Endothelial cell of umbilical vein (primary cell): ENCODE measurements around the gene LARP1. TPM values are rescaled to one million over a fixed set of nuclear protein-coding genes. Genes with fewer than 3 reads are reported as not detected.

Source experiments
- BruUV-seq: library from RNA; stranded (reverse); fragments of 400-500 nt; replicated peaks from 2 replicates; lab custom pipeline; 2021; lab: Mats Ljungman, UMichigan
- CTCF ChIA-PET: fragments of 300-600, 350-600 bp; sonication (Branson Sonifier 250); formaldehyde crosslinking; loops from one replicate; lab custom pipeline; 2021; ENCODE audit warnings: antibody characterized with exemption, inconsistent platforms; lab: Charles Lee
- POLR2A ChIA-PET: fragments of 300-600, 350-600 bp; sonication (Branson Sonifier 250); formaldehyde crosslinking; loops from one replicate; lab custom pipeline; 2021; ENCODE audit warnings: antibody characterized with exemption, inconsistent platforms; lab: Charles Lee
- DNase-seq: peaks from one replicate; pipeline ENCODE4 v3.0.0-alpha.2; 2011; ENCODE audit warnings: low read depth, low spot score
- FAIRE-seq: peaks from 2 replicates; lab custom pipeline; 2011; peaks lifted over from hg19 to GRCh38; lab: Jason Lieb, UNC
- H2AFZ ChIP-seq: 2 replicates; pipeline ENCODE4 v1.6.0; 2012; ENCODE audit warnings: low read depth, low read length, control low read depth, inconsistent platforms
- H3K27ac ChIP-seq: 2 replicates; pipeline ENCODE4 v1.5.1; 2011; ENCODE audit warnings: low read depth, mild to moderate bottlenecking, control low read depth, low read length, moderate library complexity; ENCODE audit not compliant: insufficient read depth
- H3K27me3 ChIP-seq, 2 experiments: 2 replicates each; pipeline versions ENCODE4 v1.6.0 to v1.6.1; 2011; ENCODE audit warnings: low read length in 2 of 2, mixed read lengths in 1 of 2; ENCODE audit not compliant: control insufficient read depth in 2 of 2, insufficient read depth in 2 of 2
- H3K36me3 ChIP-seq, 2 experiments: 2 replicates in 1 of 2; 3 replicates in 1 of 2; pipeline ENCODE4 v1.5.1; 2011; ENCODE audit warnings: low read length in 2 of 2, mild to moderate bottlenecking in 1 of 2, moderate library complexity in 1 of 2; ENCODE audit not compliant: control insufficient read depth in 2 of 2, insufficient read depth in 2 of 2; ENCODE audit errors: extremely low read depth in 1 of 2
- H3K4me1 ChIP-seq: 3 replicates; pipeline ENCODE4 v1.5.1; 2011; ENCODE audit warnings: mild to moderate bottlenecking, low read length; ENCODE audit not compliant: control insufficient read depth, insufficient read depth; ENCODE audit errors: extremely low read depth
- H3K4me2 ChIP-seq: 2 replicates; pipeline ENCODE4 v1.6.1; 2011; ENCODE audit warnings: low read length, control low read depth, mixed read lengths; ENCODE audit not compliant: insufficient read depth
- H3K4me3 ChIP-seq, 3 experiments: fragments of 200-600 bp in 1 of 3; sonication (generic), shearing (Covaris generic) in 1 of 3; replicated peaks in 1 of 3; 2 replicates each; pipeline ENCODE4 v1.5.1; 2011 to 2016; ENCODE audit warnings: control low read depth in 3 of 3, low read length in 3 of 3, mild to moderate bottlenecking in 2 of 3, inconsistent platforms in 1 of 3, low read depth in 1 of 3, moderate library complexity in 1 of 3; ENCODE audit not compliant: insufficient read depth in 1 of 3
- H3K79me2 ChIP-seq: 2 replicates; pipeline ENCODE4 v1.6.0; 2012; ENCODE audit warnings: low read length, inconsistent platforms; ENCODE audit not compliant: control insufficient read depth, insufficient read depth
- H3K9ac ChIP-seq: replicated peaks from 2 replicates; pipeline ENCODE3; 2011; ENCODE audit warnings: low read length, control low read depth; ENCODE audit not compliant: insufficient read depth; ENCODE audit errors: extremely low read depth
- H3K9me1 ChIP-seq: replicated peaks from 3 replicates; pipeline ENCODE4 v1.6.0; 2011; ENCODE audit warnings: mild to moderate bottlenecking, low read length; ENCODE audit not compliant: control insufficient read depth, insufficient read depth; ENCODE audit errors: extremely low read depth
- H3K9me3 ChIP-seq: replicated peaks from 2 replicates; pipeline ENCODE4 v1.5.1; 2012; ENCODE audit warnings: low read length, inconsistent platforms; ENCODE audit not compliant: control insufficient read depth, insufficient read depth
- H4K20me1 ChIP-seq: replicated peaks from 2 replicates; pipeline ENCODE3; 2011; ENCODE audit warnings: mild to moderate bottlenecking, low read length; ENCODE audit not compliant: control insufficient read depth, insufficient read depth; ENCODE audit errors: extremely low read depth
- EZH2 ChIP-seq: IDR thresholded peaks from 2 replicates; pipeline ENCODE4 v1.6.1; 2012; ENCODE audit warnings: borderline replicate concordance, low read depth, mild to moderate bottlenecking, moderate library complexity, low read length, inconsistent platforms; ENCODE audit not compliant: severe bottlenecking
- FOS ChIP-seq: IDR thresholded peaks from 2 replicates; pipeline ENCODE4 v1.6.1; 2011; ENCODE audit warnings: mild to moderate bottlenecking, low read length, moderate library complexity, borderline replicate concordance; ENCODE audit not compliant: insufficient read depth
- GATA2 ChIP-seq: IDR thresholded peaks from 2 replicates; pipeline ENCODE4 v1.7.0; 2011; ENCODE audit warnings: low read depth, mild to moderate bottlenecking, moderate library complexity, mixed read lengths, low read length; ENCODE audit not compliant: insufficient read length, insufficient read depth
- JUN ChIP-seq: IDR thresholded peaks from 2 replicates; pipeline ENCODE4 v1.6.1; 2011; ENCODE audit warnings: borderline replicate concordance, low read depth; ENCODE audit not compliant: insufficient read length, insufficient read depth
- MYC ChIP-seq: IDR thresholded peaks from one replicate; pipeline ENCODE4 v1.6.1; 2011; ENCODE audit warnings: mild to moderate bottlenecking, low read depth, low read length
- POLR2A ChIP-seq: IDR thresholded peaks from 2 replicates; pipeline ENCODE4 v1.6.1; 2012; ENCODE audit warnings: low read depth, mild to moderate bottlenecking, control low read depth, low read length
- POLR2AphosphoS5 ChIP-seq: IDR thresholded peaks from 2 replicates; pipeline ENCODE4 v1.6.1; 2012; ENCODE audit warnings: low read depth, mild to moderate bottlenecking, control low read depth, low read length, moderate library complexity; ENCODE audit not compliant: insufficient read depth
- dilution Hi-C: fragments of 300-500 bp; cut with MboI; formaldehyde crosslinking; loops from one replicate; pipeline ENCODE4 v1.15.0; 2019; ENCODE audit warnings: low sequenced_read_pairs; ENCODE audit not compliant: extremely low pct_ligation_motif_present
- intact Hi-C: fragments of 100-400 bp; cut with micrococcal nuclease; formaldehyde crosslinking; loops from one replicate; pipeline ENCODE4 v1.10.0; 2022
- microRNA counts: library from miRNA; unstranded; fragments of <30 nt; microRNA quantifications from one replicate; lab custom pipeline; 2016
- microRNA-seq: library from miRNA; unstranded; fragments of <30 nt; microRNA quantifications from one replicate; pipeline ENCODE4 v1.2.0, GENCODE V29; 2021; ENCODE audit warnings: borderline number of aligned reads, borderline replicate concordance
- polyA plus RNA-seq, 4 experiments: library from polyadenylated mRNA; depleted of rRNA in 3 of 4; stranded (reverse) in 3 of 4; unstranded in 1 of 4; fragments of >200 nt; gene quantifications; 2 replicates each; pipeline versions ENCODE4 v1.2.1 to v1.2.3, GENCODE V29; 2011 to 2012; ENCODE audit warnings: missing spikeins in 1 of 4
- small RNA-seq: library from RNA; depleted of rRNA; stranded (forward); fragments of <200 nt; gene quantifications from one replicate; pipeline ENCODE3, GENCODE V24; 2012; ENCODE audit warnings: low replicate concordance, low read depth; ENCODE audit not compliant: insufficient read depth, insufficient read length
- total RNA-seq: library from RNA; stranded (reverse); gene quantifications from 2 replicates; pipeline ENCODE4 v1.2.3, GENCODE V29; 2021
- TF ChIP-seq, protein P1 (sequence below): IDR thresholded peaks from 2 replicates; pipeline ENCODE4 v1.6.1; 2011; ENCODE audit not compliant: insufficient read depth, insufficient read length
- TF ChIP-seq, protein P2 (sequence below), 2 donors: IDR thresholded peaks; 1 replicate in 1 of 2; 2 replicates in 1 of 2; pipeline ENCODE4 v1.5.1; 2011; ENCODE audit warnings: low read length in 2 of 2, mild to moderate bottlenecking in 2 of 2, moderate library complexity in 2 of 2, control low read depth in 1 of 2, inconsistent platforms in 1 of 2, low read depth in 1 of 2; ENCODE audit not compliant: insufficient read depth in 1 of 2; ENCODE audit errors: extremely low read depth in 1 of 2

Gene LARP1
- total and polyA plus RNA-seq, 2 donors (not counting 3 experiments of a cell fraction or from before 2014, with no cell fraction given), result 70.4 to 252 TPM

- peaks cover 37% of the 10 kb centered on the region for H3K79me2 ChIP-seq
- H3K27me3 ChIP-seq, result no peaks in the 10 kb centered on the region
- ChIA-PET POLR2A (no interaction called here), CTCF (interaction anchor here (1.2 kb wide), 1 partner anchor 10 kb away, joined by 3 read pairs; no protein-coding TSS in a partner anchor)
- no TSS peak for BruUV-seq
- peaks cover under 1% of the 10 kb centered on the region for H3K4me1 ChIP-seq
- peaks cover 3% of the 10 kb centered on the region for H4K20me1 ChIP-seq
- no peaks in the 10 kb centered on the region for H3K9me3 ChIP-seq
- peaks cover 21% of the 10 kb centered on the region in 2 experiments for H3K36me3 ChIP-seq
- H2AFZ ChIP-seq, result no peak overlapping the region
- no peak overlapping the region for H3K4me2 ChIP-seq
- no peak for TF ChIP-seq POLR2A
- TF ChIP-seq MYC, result no peak
- TF ChIP-seq POLR2AphosphoS5, result no peak
- TF ChIP-seq EZH2, result no peak
- no peak for TF ChIP-seq FOS
- no peak for TF ChIP-seq GATA2
- no peak for TF ChIP-seq JUN
- TF ChIP-seq, protein P1, sequence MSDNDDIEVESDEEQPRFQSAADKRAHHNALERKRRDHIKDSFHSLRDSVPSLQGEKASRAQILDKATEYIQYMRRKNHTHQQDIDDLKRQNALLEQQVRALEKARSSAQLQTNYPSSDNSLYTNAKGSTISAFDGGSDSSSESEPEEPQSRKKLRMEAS, result no peak
- TF ChIP-seq, protein P2, sequence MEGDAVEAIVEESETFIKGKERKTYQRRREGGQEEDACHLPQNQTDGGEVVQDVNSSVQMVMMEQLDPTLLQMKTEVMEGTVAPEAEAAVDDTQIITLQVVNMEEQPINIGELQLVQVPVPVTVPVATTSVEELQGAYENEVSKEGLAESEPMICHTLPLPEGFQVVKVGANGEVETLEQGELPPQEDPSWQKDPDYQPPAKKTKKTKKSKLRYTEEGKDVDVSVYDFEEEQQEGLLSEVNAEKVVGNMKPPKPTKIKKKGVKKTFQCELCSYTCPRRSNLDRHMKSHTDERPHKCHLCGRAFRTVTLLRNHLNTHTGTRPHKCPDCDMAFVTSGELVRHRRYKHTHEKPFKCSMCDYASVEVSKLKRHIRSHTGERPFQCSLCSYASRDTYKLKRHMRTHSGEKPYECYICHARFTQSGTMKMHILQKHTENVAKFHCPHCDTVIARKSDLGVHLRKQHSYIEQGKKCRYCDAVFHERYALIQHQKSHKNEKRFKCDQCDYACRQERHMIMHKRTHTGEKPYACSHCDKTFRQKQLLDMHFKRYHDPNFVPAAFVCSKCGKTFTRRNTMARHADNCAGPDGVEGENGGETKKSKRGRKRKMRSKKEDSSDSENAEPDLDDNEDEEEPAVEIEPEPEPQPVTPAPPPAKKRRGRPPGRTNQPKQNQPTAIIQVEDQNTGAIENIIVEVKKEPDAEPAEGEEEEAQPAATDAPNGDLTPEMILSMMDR (IDR thresholded peaks at IDR 0.05; ENCODE audit: extremely low read depth in 1 of 2, insufficient read depth in 1 of 2, low read depth in 1 of 2, low read length in 2 of 2), result no peak
- intact Hi-C loops (no loop called here), dilution Hi-C loops (no loop called here)
- no peak overlapping the region for H3K27ac ChIP-seq
- no peak overlapping the region for H3K4me3 ChIP-seq
- H3K9me1 ChIP-seq, result no peaks in the 10 kb centered on the region
- DNase-seq (no peak), FAIRE-seq (no peak)
- H3K9ac ChIP-seq, result no peak overlapping the region
Observed at GRCh38 chr5:154866841-154867240, 111.7 kb downstream of the LARP1 start.

MicroRNA genes within 50 kb of the gene (microRNA counts, 767-probe panel; counts per million panel counts)
- microRNA hsa-miR-378h (lab: Ali Mortazavi, UCI), result 723 counts per million, percentile 96 among the panel's probes with 10 or more counts

Small RNAs within 50 kb of the gene (microRNA-seq; reads per million reads assigned to microRNA genes)
- not detected for gene MIR378H

Small RNAs within 50 kb of the gene (small RNA-seq; reads per million reads assigned to genes)
- not detected for gene MIR378H
- gene RF00019, result not detected

Other genes with a start within 250 kb of the LARP1 start
- 5.8 and 8.3 TPM in 2 replicates for gene FAXDC2, start 95.2 kb downstream of the LARP1 start, total RNA-seq
- gene FAXDC2, start 95.2 kb downstream of the LARP1 start, polyA plus RNA-seq, result 12.0 and 13.4 TPM in 2 replicates
- gene CNOT8, start 103.2 kb downstream of the LARP1 start, total RNA-seq, result 53.7 and 57.0 TPM in 2 replicates
- gene CNOT8, start 103.2 kb downstream of the LARP1 start, polyA plus RNA-seq, result 34.6 and 42.6 TPM in 2 replicates
- 18.6 and 23.1 TPM in 2 replicates for gene GEMIN5, start 182.8 kb downstream of the LARP1 start, total RNA-seq
- gene GEMIN5, start 182.8 kb downstream of the LARP1 start, polyA plus RNA-seq, result 6.1 and 7.2 TPM in 2 replicates
- 90.8 and 112 TPM in 2 replicates for gene MRPL22, start 185.7 kb downstream of the LARP1 start, total RNA-seq
- 65.6 and 66.9 TPM in 2 replicates for gene MRPL22, start 185.7 kb downstream of the LARP1 start, polyA plus RNA-seq